ENCODE results near the gene GMPR2.
"Not testable (repeated sequence)": the region's sequence is repeated elsewhere in the genome, so short reads cannot be mapped to it uniquely, and the experiment has no call there.

The GMPR2 gene

DNA sequence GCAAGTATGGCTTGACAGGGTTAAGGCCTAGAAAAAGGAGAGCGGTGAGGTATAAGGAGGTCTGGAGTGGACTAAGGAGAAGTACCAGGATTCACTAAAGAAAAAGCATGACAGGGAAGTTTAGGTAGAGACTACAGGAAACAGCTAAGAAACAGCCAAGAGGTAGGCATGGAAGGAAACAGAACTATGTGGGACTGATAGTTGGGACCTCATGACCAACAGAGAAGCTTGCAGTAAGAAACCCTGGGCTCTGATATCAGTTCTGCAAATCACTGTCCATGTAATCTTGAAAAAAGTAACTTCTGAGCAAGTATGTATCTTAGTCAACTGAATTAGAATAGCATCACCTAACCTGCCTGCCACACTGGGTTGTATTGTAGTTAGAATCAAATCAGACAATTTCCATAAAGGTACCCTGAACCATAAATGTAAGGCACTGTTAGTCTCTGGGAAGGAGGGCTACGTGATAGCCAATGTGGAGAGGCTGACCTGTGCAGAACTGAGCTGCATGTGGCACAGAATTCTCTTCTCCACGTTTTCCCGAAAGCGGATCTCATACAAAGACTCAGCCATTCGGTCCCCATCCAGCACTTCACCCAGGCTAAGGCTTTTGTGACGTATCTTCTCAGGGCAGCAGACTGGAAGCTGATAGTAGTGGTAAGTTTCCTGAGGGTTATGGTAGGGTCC, 38.4 kb upstream of the GMPR2 start:
- H3K27me3 ChIP-seq (ENCODE audit: insufficient read depth, low read length): no peaks in the 10 kb centered on the region
- peak overlapping the region; percentile 77 for H3K4me3 ChIP-seq (ENCODE audit: low read length)
- no peaks in the 10 kb centered on the region for H3K9me3 ChIP-seq (ENCODE audit: low read length)
- peaks cover 25% of the 10 kb centered on the region for H3K4me1 ChIP-seq (ENCODE audit: insufficient read depth, low read length)
- H2AFZ ChIP-seq (ENCODE audit: low read depth, low read length): no peak overlapping the region
- peaks cover 36% of the 10 kb centered on the region for H3K36me3 ChIP-seq (ENCODE audit: insufficient read depth, low read length)

DNA sequence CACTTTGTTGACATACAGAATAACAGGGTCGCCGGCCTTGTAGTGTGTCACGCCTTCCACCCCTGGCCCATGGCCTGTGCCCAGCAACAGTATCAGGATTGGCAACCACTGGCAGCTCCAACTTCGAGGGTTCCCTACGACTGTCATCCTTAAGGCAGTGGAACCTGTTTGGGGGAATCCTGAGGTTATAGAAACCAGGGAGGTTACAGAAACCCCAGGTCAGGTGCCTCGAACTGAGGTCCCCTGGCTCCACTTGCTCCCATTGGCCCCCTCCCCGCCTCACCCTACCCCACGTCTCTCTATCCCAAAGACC, 37.9 kb upstream of the GMPR2 start:
- Histone ChIP-seq H3K27me3 (ENCODE audit: insufficient read depth, low read length) (no peaks in the 10 kb centered on the region), H3K9me3 (ENCODE audit: low read length) (no peaks in the 10 kb centered on the region), H3K36me3 (ENCODE audit: insufficient read depth, low read length) (peaks cover 36% of the 10 kb centered on the region), H3K4me3 (ENCODE audit: low read length) (peak overlapping the region; percentile 77), H2AFZ (ENCODE audit: low read depth, low read length) (peak overlapping the region; percentile 78), H3K4me1 (ENCODE audit: insufficient read depth, low read length) (peaks cover 21% of the 10 kb centered on the region)

DNA sequence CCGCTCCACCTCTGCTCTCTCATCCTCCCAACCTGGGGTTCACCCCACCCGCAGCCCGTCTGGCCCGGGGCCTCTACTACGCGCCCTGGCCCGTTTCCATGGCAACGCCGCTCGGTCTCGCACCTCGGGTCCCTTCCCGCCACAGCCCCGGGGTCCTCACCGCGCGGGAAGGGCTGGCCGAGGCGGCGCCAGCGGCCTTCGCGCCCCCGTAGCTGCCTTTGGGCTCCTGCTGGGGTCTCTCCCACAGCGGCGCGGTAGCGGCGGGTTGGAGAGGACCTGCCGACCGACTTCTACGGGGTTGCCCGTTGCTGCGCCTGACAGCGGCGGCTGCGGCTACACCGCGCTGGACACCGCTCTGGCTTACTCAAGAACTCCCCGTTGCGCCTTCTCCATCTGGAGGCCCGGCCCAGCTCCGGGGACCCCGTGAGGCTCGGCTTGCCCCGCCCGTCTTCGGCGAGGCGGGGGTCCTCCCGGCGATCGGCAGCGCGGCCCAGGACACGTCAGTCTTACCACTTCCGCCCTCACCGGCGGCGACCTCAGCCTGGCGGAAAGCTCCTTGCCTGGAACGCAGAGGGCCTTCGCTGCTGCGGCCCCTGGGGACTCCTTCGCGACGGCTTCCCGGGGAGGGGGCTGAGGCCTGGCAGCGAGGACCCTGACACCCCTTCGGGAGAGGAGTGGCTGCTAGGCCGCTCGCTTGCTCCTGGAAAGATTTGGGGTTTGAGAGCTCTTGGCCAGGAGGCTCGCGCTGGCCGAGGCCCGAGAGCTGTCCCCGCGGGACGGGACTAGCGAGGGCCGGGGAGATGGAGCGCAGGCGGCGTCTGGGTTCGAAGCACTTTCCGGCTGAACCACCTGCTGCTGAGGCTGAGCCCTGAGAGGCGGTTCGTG, 37.3 kb upstream of the GMPR2 start, which contains the start of gene TM9SF1:
Gene TM9SF1, minus strand, starts transcription at position 256 of the 885 bp plus-strand sequence. CDS start 422 bp downstream, outside the sequence.
- peak within 1 kb of the TSS; percentile 78 for H2AFZ ChIP-seq (ENCODE audit: low read depth, low read length)
- peaks cover 21% of the 10 kb centered on the region for H3K4me1 ChIP-seq (ENCODE audit: insufficient read depth, low read length)
- H3K27me3 ChIP-seq (ENCODE audit: insufficient read depth, low read length): no peaks in the 10 kb centered on the region
- peaks cover 32% of the 10 kb centered on the region for H3K36me3 ChIP-seq (ENCODE audit: insufficient read depth, low read length)
- peak within 1 kb of the TSS; percentile 77 for H3K4me3 ChIP-seq (ENCODE audit: low read length)
- no peaks in the 10 kb centered on the region for H3K9me3 ChIP-seq (ENCODE audit: low read length)

DNA sequence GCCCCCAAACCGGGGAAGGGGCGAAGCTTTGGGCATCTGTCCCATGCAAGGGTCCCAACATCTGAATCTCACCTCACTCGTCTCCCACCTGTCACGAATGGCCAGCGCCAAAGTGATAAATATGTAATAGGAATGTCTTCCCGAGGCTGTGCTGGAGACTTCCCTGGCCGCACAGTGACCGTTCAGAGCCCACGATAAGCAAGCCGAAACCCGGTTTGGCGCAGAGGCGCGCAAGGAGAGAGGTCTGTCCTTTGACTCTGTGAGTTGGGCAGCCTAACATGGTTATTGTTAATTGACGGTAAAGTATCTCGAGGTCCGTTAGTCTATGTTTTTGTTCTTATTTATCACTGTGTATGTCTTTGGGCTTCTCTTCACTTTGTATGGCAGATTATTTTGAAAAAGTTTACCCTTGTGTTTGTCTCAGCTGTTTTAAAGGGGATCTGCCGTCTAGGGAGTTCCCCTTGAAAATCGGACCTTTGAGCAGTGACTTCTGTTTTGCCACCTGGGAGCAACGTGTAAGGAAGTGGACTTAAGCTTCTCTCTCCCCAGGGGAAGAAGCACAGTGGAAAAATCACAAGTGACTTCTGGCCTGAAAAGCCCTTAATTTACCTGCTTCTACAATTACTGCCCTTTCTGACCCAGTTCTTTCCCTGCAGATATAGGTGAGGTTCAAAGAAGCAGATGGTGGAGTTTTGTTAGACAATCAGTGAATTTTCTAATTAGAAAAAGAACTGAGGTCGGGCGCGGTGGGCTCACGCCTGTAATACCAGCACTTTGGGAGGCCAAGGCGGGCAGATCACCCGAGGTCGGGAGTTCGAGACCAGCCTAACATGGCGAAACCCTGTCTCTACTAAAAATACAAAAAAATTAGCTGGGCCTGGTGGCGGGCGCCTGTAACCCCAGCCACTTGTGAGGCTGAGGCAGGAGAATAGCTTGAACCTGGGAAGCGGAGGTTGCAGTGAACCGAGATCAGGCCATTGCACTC, 36.4 kb upstream of the GMPR2 start:
- Histone ChIP-seq H3K4me1 (ENCODE audit: insufficient read depth, low read length) (peaks cover 21% of the 10 kb centered on the region), H3K36me3 (ENCODE audit: insufficient read depth, low read length) (peaks cover 31% of the 10 kb centered on the region), H3K27me3 (ENCODE audit: insufficient read depth, low read length) (no peaks in the 10 kb centered on the region), H3K4me3 (ENCODE audit: low read length) (peak overlapping the region; percentile 77), H3K9me3 (ENCODE audit: low read length) (peaks cover under 1% of the 10 kb centered on the region), H2AFZ (ENCODE audit: low read depth, low read length) (peak overlapping the region; percentile 78)

DNA sequence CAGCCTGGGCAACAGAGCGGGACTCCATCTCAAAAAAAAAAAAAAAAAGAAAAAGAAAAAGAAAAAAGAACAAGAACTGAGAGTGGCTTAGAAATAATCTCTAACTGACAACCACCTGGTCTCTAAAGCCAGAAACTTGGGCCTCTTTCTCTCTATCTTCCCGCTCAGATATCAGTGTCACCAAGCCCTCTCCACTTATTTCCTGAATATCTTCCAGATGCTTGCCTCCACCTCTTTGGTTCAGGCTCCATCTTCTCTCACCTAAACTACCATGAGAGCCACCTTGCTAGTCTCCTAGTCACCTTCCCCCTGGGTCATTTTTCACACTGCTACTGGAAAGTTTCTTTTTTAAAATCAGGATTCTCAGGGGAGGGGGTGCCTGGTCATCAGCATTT, 35.7 kb upstream of the GMPR2 start:
- Histone ChIP-seq H3K27me3 (ENCODE audit: insufficient read depth, low read length) (no peaks in the 10 kb centered on the region), H3K4me3 (ENCODE audit: low read length) (peak overlapping the region; percentile 5), H3K36me3 (ENCODE audit: insufficient read depth, low read length) (peaks cover 30% of the 10 kb centered on the region), H2AFZ (ENCODE audit: low read depth, low read length) (no peak overlapping the region), H3K9me3 (ENCODE audit: low read length) (peaks cover 4% of the 10 kb centered on the region), H3K4me1 (ENCODE audit: insufficient read depth, low read length) (peaks cover 21% of the 10 kb centered on the region)

DNA sequence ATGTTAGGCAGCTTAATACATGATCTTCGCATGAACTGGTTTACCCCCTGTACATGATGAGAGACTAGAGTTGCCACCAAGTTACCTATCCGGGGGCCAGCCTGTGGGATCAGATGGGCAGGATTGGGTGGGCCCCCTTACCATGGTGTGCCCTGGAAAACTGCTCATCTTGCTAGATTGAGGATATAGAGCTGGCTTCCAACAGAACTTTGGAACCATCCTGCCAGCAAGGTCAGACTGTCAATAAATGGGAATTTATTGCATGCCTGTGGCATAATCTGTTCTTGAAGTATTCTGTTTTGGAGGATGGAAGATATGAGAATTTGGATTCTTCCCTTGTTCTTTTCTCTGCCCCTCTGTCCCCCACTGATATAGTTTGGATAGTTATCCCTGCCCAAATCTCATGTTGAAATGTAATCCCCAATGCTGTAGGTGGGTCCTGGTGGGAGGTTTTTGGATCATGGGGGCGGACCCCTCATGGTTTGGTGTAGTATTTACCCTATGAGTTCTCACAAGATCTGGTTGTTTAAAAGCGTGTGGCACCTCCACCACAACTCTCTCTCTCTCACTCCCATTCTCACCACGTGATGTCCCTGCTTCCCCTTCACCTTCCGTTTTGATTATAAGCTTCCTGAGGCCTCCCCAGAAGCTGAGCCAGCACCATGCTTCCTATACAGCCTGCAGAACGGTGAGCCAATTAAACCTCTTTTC, 33.8 kb upstream of the GMPR2 start:
- H3K4me3 ChIP-seq (ENCODE audit: low read length): no peak overlapping the region
- H3K27me3 ChIP-seq (ENCODE audit: insufficient read depth, low read length): no peaks in the 10 kb centered on the region
- peaks cover 18% of the 10 kb centered on the region for H3K4me1 ChIP-seq (ENCODE audit: insufficient read depth, low read length)
- peaks cover 4% of the 10 kb centered on the region for H3K9me3 ChIP-seq (ENCODE audit: low read length)
- H3K36me3 ChIP-seq (ENCODE audit: insufficient read depth, low read length): peaks cover 23% of the 10 kb centered on the region
- no peak overlapping the region for H2AFZ ChIP-seq (ENCODE audit: low read depth, low read length)

DNA sequence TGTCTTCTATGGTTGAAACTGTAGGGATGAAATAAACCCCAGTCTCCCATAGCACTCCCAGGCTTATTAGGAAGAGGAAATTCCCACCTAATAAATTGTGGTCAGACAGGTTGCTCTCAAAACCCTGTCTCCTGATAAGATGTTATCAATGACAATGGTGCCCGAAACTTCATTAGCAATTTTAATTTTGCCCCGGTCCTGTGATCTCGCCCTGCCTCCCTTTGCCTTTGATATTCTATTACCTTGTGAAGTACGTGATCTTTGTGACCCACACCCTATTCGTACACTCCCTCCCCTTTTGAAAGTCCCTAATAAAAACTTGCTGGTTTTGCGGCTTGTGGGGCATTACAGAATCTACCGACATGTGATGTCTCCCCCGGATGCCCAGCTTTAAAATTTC, 30.2 kb upstream of the GMPR2 start:
- H3K9me3 ChIP-seq (ENCODE audit: low read length); H3K4me3 ChIP-seq (ENCODE audit: low read length); H3K27me3 ChIP-seq (ENCODE audit: insufficient read depth, low read length); H3K4me1 ChIP-seq (ENCODE audit: insufficient read depth, low read length); H2AFZ ChIP-seq (ENCODE audit: low read depth, low read length): not testable (repeated sequence)
- peaks cover 49% of the 10 kb centered on the region for H3K36me3 ChIP-seq (ENCODE audit: insufficient read depth, low read length)

DNA sequence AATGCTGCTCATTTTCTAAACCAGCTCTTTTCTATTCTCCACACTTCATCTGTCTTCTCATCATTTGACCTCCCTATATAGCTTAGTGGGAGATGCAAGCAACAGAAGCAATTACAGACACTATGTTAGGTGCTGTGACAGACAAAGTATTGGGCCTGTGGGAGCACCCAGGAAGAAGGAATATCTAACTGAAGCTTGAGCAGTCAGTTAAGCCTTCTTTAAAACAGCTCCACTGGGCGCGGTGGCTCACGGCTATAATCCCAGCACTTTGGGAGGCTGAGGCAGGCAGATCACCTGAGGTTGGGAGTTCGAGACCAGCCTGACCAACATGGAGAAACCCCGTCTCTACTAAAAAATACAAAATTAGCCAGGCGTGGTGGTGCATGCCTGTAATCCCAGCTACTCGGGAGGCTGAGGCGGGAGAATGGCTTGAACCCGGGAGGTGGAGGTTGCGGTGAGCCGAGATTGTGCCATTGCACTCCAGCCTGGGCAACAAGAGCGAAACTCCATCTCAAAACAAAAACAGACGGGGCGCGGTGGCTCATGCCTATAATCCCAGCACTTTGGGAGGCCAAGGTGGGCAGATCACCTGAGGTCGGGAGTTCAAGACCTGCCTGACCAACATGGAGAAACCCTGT, 29.4 kb upstream of the GMPR2 start:
- H3K27me3 ChIP-seq (ENCODE audit: insufficient read depth, low read length); H3K9me3 ChIP-seq (ENCODE audit: low read length); H3K4me1 ChIP-seq (ENCODE audit: insufficient read depth, low read length); H2AFZ ChIP-seq (ENCODE audit: low read depth, low read length); H3K4me3 ChIP-seq (ENCODE audit: low read length): not testable (repeated sequence)
- peaks cover 57% of the 10 kb centered on the region for H3K36me3 ChIP-seq (ENCODE audit: insufficient read depth, low read length)

DNA sequence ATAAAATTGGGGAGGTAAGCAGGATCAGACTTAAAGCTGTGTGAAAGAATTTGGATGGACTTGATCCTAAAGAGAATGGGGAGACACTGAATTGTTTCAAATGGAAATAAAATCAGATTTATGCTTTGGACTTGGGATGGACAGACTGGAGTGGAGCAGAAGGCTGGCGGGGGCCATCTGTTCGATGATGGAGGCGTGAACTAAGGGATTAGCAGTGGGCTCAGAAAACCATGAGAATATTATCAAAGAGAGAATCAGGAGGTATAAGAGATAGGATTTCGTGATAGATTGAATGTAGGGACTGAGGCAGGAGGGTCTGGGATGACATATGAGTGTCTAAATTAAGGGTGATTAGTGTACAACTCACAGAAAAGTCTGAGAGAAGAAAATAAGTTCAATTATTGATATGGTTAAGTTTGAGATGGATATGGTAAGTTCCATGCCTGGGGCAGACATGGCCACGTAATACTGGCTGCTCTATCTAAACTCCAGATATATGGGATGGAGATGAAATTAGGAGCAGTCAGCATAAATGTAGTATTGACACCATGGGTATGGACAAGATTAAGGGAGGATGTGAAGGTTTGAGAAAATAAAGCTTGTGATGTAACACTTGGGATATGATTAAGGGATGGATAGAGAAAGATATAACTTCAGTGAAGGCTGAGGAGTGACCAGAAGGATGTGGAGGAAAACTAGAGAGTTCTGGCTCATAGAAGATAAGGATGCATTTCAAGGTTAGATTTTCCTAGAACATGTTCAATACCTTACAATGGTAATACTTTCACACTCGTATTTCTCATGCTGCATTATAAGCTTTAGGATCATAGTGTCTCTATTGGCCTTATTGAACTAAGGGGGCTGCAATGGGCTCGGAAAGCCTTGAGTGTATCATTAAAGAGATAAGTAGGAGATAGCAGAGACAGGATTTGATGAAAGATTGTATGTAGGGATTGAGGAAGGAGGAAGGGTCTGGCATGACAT, 28.3 kb upstream of the GMPR2 start:
- no peak overlapping the region for H3K4me3 ChIP-seq (ENCODE audit: low read length)
- peaks cover 56% of the 10 kb centered on the region for H3K36me3 ChIP-seq (ENCODE audit: insufficient read depth, low read length)
- H3K27me3 ChIP-seq (ENCODE audit: insufficient read depth, low read length): no peaks in the 10 kb centered on the region
- no peaks in the 10 kb centered on the region for H3K4me1 ChIP-seq (ENCODE audit: insufficient read depth, low read length)
- H3K9me3 ChIP-seq (ENCODE audit: low read length): peaks cover 4% of the 10 kb centered on the region
- no peak overlapping the region for H2AFZ ChIP-seq (ENCODE audit: low read depth, low read length)

DNA sequence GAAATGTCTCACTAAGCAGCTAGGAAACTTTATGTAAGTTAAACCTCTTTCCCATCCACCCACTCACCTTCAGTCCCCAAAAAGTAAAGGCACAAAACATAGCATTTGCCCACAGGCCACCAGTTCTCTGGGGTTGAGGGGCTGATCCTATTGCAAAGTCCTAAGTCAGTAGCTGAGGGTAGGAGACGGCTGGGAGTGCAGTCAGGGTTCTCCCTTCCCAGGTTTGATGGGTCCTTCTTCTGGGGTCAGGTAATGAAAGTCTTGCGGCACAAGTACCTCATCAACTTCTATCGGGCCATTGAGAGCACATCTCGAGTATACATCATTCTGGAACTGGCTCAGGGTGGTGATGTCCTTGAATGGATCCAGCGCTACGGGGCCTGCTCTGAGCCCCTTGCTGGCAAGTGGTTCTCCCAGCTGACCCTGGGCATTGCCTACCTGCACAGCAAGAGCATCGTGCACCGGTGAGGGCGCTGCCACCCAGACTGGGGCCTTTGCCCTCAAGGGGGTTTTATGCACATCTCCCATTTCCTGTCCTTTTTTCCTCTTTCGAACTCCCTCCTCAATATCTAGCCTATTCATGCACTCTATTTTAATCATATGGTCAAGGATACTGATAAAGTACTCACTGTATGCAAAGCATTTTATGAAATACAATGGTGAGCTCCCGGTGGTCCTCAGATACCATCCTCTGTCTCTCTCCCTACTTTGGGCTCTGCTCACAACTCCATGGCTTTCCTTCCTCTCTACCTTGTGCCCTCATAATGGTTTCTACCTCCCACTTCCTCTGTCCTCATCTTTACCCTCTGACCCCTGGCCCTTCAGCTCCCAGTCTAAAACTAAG, 26.2 kb upstream of the GMPR2 start:
- Histone ChIP-seq H3K27me3 (ENCODE audit: insufficient read depth, low read length) (no peaks in the 10 kb centered on the region), H3K9me3 (ENCODE audit: low read length) (peaks cover 3% of the 10 kb centered on the region), H3K4me3 (ENCODE audit: low read length) (no peak overlapping the region), H3K36me3 (ENCODE audit: insufficient read depth, low read length) (peaks cover 69% of the 10 kb centered on the region), H2AFZ (ENCODE audit: low read depth, low read length) (no peak overlapping the region), H3K4me1 (ENCODE audit: insufficient read depth, low read length) (no peaks in the 10 kb centered on the region)
